DOHH2 (cell line): Measurements from ENCODE around the gene CAMSAP1.

Experiments used
- CTCF ChIP-seq: fragments of 200-600 bp; sonication (generic); IDR thresholded peaks from one replicate; pipeline ENCODE4 v1.5.1; 2014; ENCODE audit warnings: antibody characterized with exemption, mild to moderate bottlenecking, low read depth, low read length; ENCODE audit not compliant: poor library complexity, severe bottlenecking
- EZH2phosphoT487 ChIP-seq: fragments of 200-600 bp; sonication (generic); IDR thresholded peaks from 2 replicates; pipeline ENCODE4 v1.6.1; 2017; ENCODE audit warnings: borderline replicate concordance, mild to moderate bottlenecking, antibody characterized with exemption, low read length, moderate library complexity, mixed read lengths

GRCh38 chr9:135903358-135903656 lies 4.0 kb downstream of the CAMSAP1 start:
- TF ChIP-seq CTCF (no peak), EZH2phosphoT487 (no peak)
